ENCODE data around the gene ZBTB49. TPM values are rescaled to one million over a fixed set of nuclear protein-coding genes. Genes with fewer than 3 reads are reported as not detected.

Gene ZBTB49
- total and polyA plus RNA-seq, 2 donors (not counting 3 experiments of a cell fraction or from before 2014, with no cell fraction given), result 3.8 to 5.8 TPM

- ChIA-PET POLR2A (no interaction called here), CTCF (interaction anchor here (0.8 to 1.7 kb wide), 5 partner anchors 12 to 81 kb away, joined by 3 to 9 read pairs (median 5); partner anchors contain the start of gene TMEM128)
- H3K27ac ChIP-seq (ENCODE audit: insufficient read depth, low read depth, low read length), result no peak overlapping the region
- no peak overlapping the region for H3K4me2 ChIP-seq (ENCODE audit: insufficient read depth, low read length)
- no TSS peak for BruUV-seq (replicated peaks)
- H3K9me1 ChIP-seq (replicated peaks; ENCODE audit: control insufficient read depth, extremely low read depth, insufficient read depth, low read length), result no peaks in the 10 kb centered on the region
- no peaks in the 10 kb centered on the region for H3K79me2 ChIP-seq (ENCODE audit: control insufficient read depth, insufficient read depth, low read length)
- no peak for TF ChIP-seq MYC (IDR thresholded peaks at IDR 0.05; ENCODE audit: low read depth, low read length)
- TF ChIP-seq EZH2 (IDR thresholded peaks at IDR 0.05; ENCODE audit: borderline replicate concordance, low read depth, low read length, severe bottlenecking), result no peak
- no peak for TF ChIP-seq POLR2AphosphoS5 (IDR thresholded peaks at IDR 0.05; ENCODE audit: insufficient read depth, low read depth, low read length)
- no peak for TF ChIP-seq MAX (IDR thresholded peaks at IDR 0.05; ENCODE audit: insufficient read depth, insufficient read length)
- TF ChIP-seq POLR2A (IDR thresholded peaks at IDR 0.05; ENCODE audit: low read depth, low read length), result no peak
- no peak for TF ChIP-seq JUN (IDR thresholded peaks at IDR 0.05; ENCODE audit: borderline replicate concordance, insufficient read depth, insufficient read length, low read depth)
- no peak for TF ChIP-seq FOS (IDR thresholded peaks at IDR 0.05; ENCODE audit: borderline replicate concordance, insufficient read depth, low read length)
- TF ChIP-seq CTCF (IDR thresholded peaks at IDR 0.05; ENCODE audit: extremely low read depth in 1 of 2, insufficient read depth in 1 of 2, low read depth in 1 of 2, low read length in 2 of 2), result no peak
- TF ChIP-seq GATA2 (IDR thresholded peaks at IDR 0.05; ENCODE audit: insufficient read depth, insufficient read length, low read depth, low read length), result no peak
- no peak overlapping the region for H3K9ac ChIP-seq (replicated peaks; ENCODE audit: extremely low read depth, insufficient read depth, low read length)
- DNase-seq (ENCODE audit: low read depth, low spot score), result no peak
- H3K4me3 ChIP-seq (replicated peaks in 1 of 3; ENCODE audit: insufficient read depth in 1 of 3, low read depth in 1 of 3, low read length in 3 of 3), result no peak overlapping the region
- H2AFZ ChIP-seq (ENCODE audit: low read depth, low read length), result no peak overlapping the region
- intact Hi-C loops (cut with micrococcal nuclease) (no loop called here), dilution Hi-C loops (cut with MboI; ENCODE audit: extremely low pct_ligation_motif_present, low sequenced_read_pairs) (no loop called here)
- H3K9me3 ChIP-seq (replicated peaks; ENCODE audit: control insufficient read depth, insufficient read depth, low read length), result no peaks in the 10 kb centered on the region
- H3K27me3 ChIP-seq (ENCODE audit: control insufficient read depth in 2 of 2, insufficient read depth in 2 of 2, low read length in 2 of 2), result no peaks in the 10 kb centered on the region
- H3K36me3 ChIP-seq (ENCODE audit: control insufficient read depth in 2 of 2, extremely low read depth in 1 of 2, insufficient read depth in 2 of 2, low read length in 2 of 2), result no peaks in the 10 kb centered on the region
- H4K20me1 ChIP-seq (replicated peaks; ENCODE audit: control insufficient read depth, extremely low read depth, insufficient read depth, low read length), result no peaks in the 10 kb centered on the region
- H3K4me1 ChIP-seq (ENCODE audit: control insufficient read depth, extremely low read depth, insufficient read depth, low read length), result peaks cover 8% of the 10 kb centered on the region
- no peak for FAIRE-seq
Measured at GRCh38 chr4:4328840-4329239, 38.8 kb downstream of the ZBTB49 start.

All from endothelial cell of umbilical vein (primary cell).